BLaER1 treated with 17β-estradiol and CSF1 and Interleukin-3, amounts not matched to agents 10 nM and 100 nM (cell line): Measurements from ENCODE around the gene ELF3.
"Not testable (repeated sequence)": the region's sequence is repeated elsewhere in the genome, so short reads cannot be mapped to it uniquely, and the experiment has no call there.

Source experiments
- H3K27ac ChIP-seq, 11 experiments: shearing (Covaris generic); formaldehyde crosslinking; 2 replicates each; pipeline ENCODE4 v1.8.1; 2022
- H3K27me3 ChIP-seq, 11 experiments: shearing (Covaris generic); formaldehyde crosslinking; 2 replicates each; pipeline ENCODE4 v1.8.1; 2022
- H3K36me3 ChIP-seq, 11 experiments: shearing (Covaris generic); formaldehyde crosslinking; 2 replicates each; pipeline ENCODE4 v1.8.1; 2022
- H3K4me1 ChIP-seq, 10 experiments: shearing (Covaris generic); formaldehyde crosslinking; 2 replicates each; pipeline ENCODE4 v1.8.1; 2022
- H3K4me2 ChIP-seq, 11 experiments: shearing (Covaris generic); formaldehyde crosslinking; 2 replicates each; pipeline ENCODE4 v1.8.1; 2022
- H3K4me3 ChIP-seq, 10 experiments: shearing (Covaris generic); formaldehyde crosslinking; 2 replicates each; pipeline ENCODE4 v1.8.1; 2022
- H3K9ac ChIP-seq, 11 experiments: shearing (Covaris generic); formaldehyde crosslinking; 2 replicates each; pipeline ENCODE4 v1.8.1; 2022
- H3K9me3 ChIP-seq, 11 experiments: shearing (Covaris generic); formaldehyde crosslinking; replicated peaks in 1 of 11; 2 replicates each; pipeline ENCODE4 v1.8.1; 2022
- H4K20me1 ChIP-seq, 11 experiments: shearing (Covaris generic); formaldehyde crosslinking; 2 replicates each; pipeline ENCODE4 v1.8.1; 2022
- Cebpa-rat ChIP-seq, 11 experiments: shearing (Covaris generic); IDR thresholded peaks; 2 replicates each; pipeline ENCODE4 v1.8.1; 2022

ELF3 gene

DNA sequence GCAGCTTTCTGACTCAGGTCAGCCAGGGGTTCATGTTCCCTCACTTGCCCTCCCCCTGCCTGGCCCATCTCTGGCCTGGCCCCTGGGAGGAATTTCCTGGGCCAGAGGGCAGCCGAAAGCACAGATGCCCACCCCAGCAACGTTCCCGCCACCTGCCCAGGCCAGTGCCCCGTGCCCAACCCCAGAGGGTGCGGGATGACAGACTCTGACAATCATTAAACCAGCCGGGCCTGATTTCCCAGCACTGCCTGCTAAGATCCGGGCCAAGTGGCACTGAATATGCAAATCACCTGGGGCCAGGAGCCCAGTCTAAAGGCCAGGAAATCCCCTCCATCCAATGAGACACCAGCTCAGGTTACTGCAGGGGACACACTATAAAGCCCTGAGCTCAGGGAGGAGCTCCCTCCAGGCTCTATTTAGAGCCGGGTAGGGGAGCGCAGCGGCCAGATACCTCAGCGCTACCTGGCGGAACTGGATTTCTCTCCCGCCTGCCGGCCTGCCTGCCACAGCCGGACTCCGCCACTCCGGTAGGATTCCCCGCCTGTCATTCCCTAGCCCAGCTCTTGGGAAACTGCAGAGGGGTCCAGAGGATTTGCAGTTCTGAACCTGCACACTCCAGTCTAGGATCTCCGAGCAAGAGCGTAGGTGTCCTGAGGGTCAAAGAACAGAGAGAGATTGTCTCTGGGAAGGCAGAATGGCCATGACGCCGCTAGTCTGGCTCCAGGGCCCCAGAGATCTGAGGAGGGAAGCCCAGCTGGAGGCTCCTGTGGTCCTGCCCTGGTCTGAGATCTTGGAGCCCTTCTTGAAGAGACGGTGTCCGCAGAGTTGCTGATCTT is at the start of gene ELF3:
Gene ELF3, plus strand, starts transcription at position 408 of the 836 bp plus-strand sequence. CDS start 550 bp downstream, outside the sequence.
- H3K27ac ChIP-seq, result no peak within 1 kb of the TSS
- TF ChIP-seq Cebpa-rat (IDR thresholded peaks at IDR 0.05), result no peak
- peaks cover 0 to 6% (median 0%) of the 10 kb centered on the region in 10 experiments; a peak in 4 of 20 replicates for H3K4me1 ChIP-seq
- H4K20me1 ChIP-seq, result peaks cover 0 to 42% (median 4%) of the 10 kb centered on the region in 11 experiments; a peak in 9 of 22 replicates
- H3K4me2 ChIP-seq, result no peak within 1 kb of the TSS
- H3K9me3 ChIP-seq, result no peaks in the 10 kb centered on the region
- peaks cover 19 to 28% (median 26%) of the 10 kb centered on the region in 11 experiments for H3K36me3 ChIP-seq
- no peak within 1 kb of the TSS for H3K4me3 ChIP-seq
- H3K9ac ChIP-seq, result no peak within 1 kb of the TSS
- no peaks in the 10 kb centered on the region for H3K27me3 ChIP-seq

GRCh38 chr1:201962382-201962781 is 48.0 kb upstream of the ELF3 start:
- H3K27ac ChIP-seq, H3K4me1 ChIP-seq, H3K4me3 ChIP-seq, H3K9me3 ChIP-seq, H3K9ac ChIP-seq, H3K4me2 ChIP-seq, H3K27me3 ChIP-seq: not testable (repeated sequence)
- peaks cover 94 to 100% (median 98%) of the 10 kb centered on the region in 11 experiments for H3K36me3 ChIP-seq
- H4K20me1 ChIP-seq, result peaks cover 22 to 93% (median 74%) of the 10 kb centered on the region in 11 experiments; a peak in 19 of 22 replicates

DNA sequence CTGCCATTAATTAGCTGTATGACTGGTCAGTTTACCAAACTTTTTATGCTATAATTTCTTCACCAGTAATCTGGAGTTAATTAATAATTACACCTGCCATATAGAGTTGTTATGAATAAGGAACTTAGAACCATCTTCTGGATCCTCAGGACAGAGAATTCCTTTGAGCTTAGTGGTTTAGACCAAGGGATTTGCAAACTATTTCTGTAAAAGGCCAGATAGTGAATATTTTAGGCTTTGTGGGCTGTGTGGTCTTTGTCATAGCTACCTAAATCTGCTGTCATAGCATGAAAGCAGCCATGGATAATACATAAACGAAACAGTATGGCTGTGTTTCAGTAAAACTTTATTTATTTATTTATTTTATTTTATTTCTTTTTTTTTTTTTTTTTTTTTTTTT is 46.1 kb upstream of the ELF3 start:
- peaks cover 22 to 97% (median 82%) of the 10 kb centered on the region in 11 experiments; a peak in 19 of 22 replicates for H4K20me1 ChIP-seq
- no peaks in the 10 kb centered on the region for H3K9me3 ChIP-seq
- no peaks in the 10 kb centered on the region for H3K4me1 ChIP-seq
- H3K36me3 ChIP-seq, result peaks cover 95 to 100% (median 98%) of the 10 kb centered on the region in 11 experiments
- H3K4me2 ChIP-seq, result no peak overlapping the region
- H3K9ac ChIP-seq, result no peak overlapping the region
- no peaks in the 10 kb centered on the region for H3K27me3 ChIP-seq
- H3K27ac ChIP-seq, result no peak overlapping the region
- no peak overlapping the region for H3K4me3 ChIP-seq
- no peak for TF ChIP-seq Cebpa-rat (IDR thresholded peaks at IDR 0.05)

DNA sequence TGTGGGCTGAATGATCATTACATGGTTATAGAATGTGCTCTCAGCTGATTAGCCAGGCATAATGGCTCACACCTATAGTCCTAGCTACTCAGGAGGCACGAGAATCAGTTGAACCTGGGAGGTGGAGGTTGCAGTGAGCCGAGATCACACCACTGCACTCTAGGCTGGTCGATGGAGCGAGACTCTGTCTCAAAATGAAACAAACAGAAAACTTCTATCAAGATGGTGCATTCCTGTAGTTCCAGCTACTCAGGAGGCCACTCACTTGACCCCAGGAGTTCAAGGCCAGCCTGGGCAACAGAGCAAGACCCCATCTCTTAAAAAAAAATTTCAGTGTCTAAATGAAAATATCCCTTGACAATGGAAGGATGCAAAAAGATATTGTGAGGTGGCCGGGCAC is 44.2 kb upstream of the ELF3 start:
- Histone ChIP-seq H3K4me1 (no peaks in the 10 kb centered on the region), H3K27ac (no peak overlapping the region), H3K27me3 (no peaks in the 10 kb centered on the region), H3K4me2 (no peak overlapping the region), H3K36me3 (peaks cover 95 to 100% (median 98%) of the 10 kb centered on the region in 11 experiments), H3K9ac (no peak overlapping the region), H3K9me3 (no peaks in the 10 kb centered on the region), H4K20me1 (peaks cover 19 to 94% (median 79%) of the 10 kb centered on the region in 11 experiments; a peak in 20 of 22 replicates), H3K4me3 (no peak overlapping the region)
- no peak for TF ChIP-seq Cebpa-rat (IDR thresholded peaks at IDR 0.05)

- no peak overlapping the region for H3K4me2 ChIP-seq
- H3K27ac ChIP-seq, result no peak overlapping the region
These were observed 42.0 kb upstream of the ELF3 start for GRCh38 chr1:201968202-201968925.

GRCh38 chr1:201970334-201971159 is 39.8 kb upstream of the ELF3 start:
- Histone ChIP-seq H3K4me3 (no peak overlapping the region), H3K27ac (no peak overlapping the region), H3K9me3 (no peaks in the 10 kb centered on the region), H3K9ac (no peak overlapping the region), H3K36me3 (peaks cover 52 to 62% (median 55%) of the 10 kb centered on the region in 11 experiments), H3K27me3 (no peaks in the 10 kb centered on the region), H4K20me1 (peaks cover 6 to 57% (median 43%) of the 10 kb centered on the region in 11 experiments; a peak in 20 of 22 replicates), H3K4me2 (no peak overlapping the region), H3K4me1 (peaks cover 0 to 7% (median 5%) of the 10 kb centered on the region in 10 experiments; a peak in 10 of 20 replicates)
- no peak for TF ChIP-seq Cebpa-rat (IDR thresholded peaks at IDR 0.05)

More at GRCh38 chr1:201968202-201968925, 42.0 kb upstream of the ELF3 start:
- Histone ChIP-seq H3K27me3 (no peaks in the 10 kb centered on the region), H3K4me1 (peaks cover 0 to 7% (median 5%) of the 10 kb centered on the region in 10 experiments; a peak in 10 of 20 replicates), H4K20me1 (peaks cover 6 to 76% (median 57%) of the 10 kb centered on the region in 11 experiments; a peak in 20 of 22 replicates), H3K9ac (no peak overlapping the region), H3K4me3 (no peak overlapping the region), H3K9me3 (no peaks in the 10 kb centered on the region), H3K36me3 (peaks cover 73 to 84% (median 77%) of the 10 kb centered on the region in 11 experiments)
- TF ChIP-seq Cebpa-rat (IDR thresholded peaks at IDR 0.05), result no peak

DNA sequence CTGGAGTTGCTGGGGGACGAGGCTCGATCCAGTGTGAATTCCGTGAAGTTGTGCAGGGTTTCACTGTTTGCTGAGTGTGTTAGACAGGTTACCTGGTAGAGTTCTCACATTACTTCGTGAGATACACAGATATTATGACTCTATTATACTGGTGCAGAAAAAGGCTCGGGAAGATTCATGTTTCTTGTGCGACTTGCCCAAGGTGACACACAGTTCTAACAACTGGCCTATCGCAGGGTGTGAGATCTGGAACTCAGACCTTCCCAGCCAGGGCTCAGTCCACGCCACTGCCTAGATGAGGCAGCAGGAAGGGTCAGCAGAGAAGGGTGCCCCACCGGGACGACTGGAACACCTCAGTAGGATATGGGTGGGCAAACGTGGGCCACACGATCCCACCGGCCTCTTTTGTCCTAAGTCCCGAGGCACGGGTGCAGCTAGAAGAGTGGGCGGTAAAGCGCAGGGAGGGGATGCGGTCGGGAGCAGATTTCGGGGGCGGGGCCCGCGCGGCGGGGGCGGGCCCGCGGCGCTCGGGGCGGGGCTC is 28.2 kb upstream of the ELF3 start:
- peaks cover 0 to 4% (median 0%) of the 10 kb centered on the region in 11 experiments; a peak in 4 of 22 replicates for H3K9me3 ChIP-seq
- peaks cover 24 to 44% (median 28%) of the 10 kb centered on the region in 10 experiments for H3K4me1 ChIP-seq
- peaks cover 0 to 25% (median 11%) of the 10 kb centered on the region in 11 experiments; a peak in 13 of 22 replicates for H3K36me3 ChIP-seq
- H3K4me3 ChIP-seq, result peak overlapping the region; percentile 84 to 99 (median 98)
- TF ChIP-seq Cebpa-rat (IDR thresholded peaks at IDR 0.05), result no peak
- H3K4me2 ChIP-seq, result peak overlapping the region; percentile 76 to 98 (median 90)
- H3K27me3 ChIP-seq, result no peaks in the 10 kb centered on the region
- H4K20me1 ChIP-seq, result peaks cover 12 to 37% (median 32%) of the 10 kb centered on the region in 11 experiments; a peak in 19 of 22 replicates
- H3K27ac ChIP-seq, result peak overlapping the region; percentile 89 to 96 (median 94); a peak in 21 of 22 replicates
- H3K9ac ChIP-seq, result peak overlapping the region; percentile 90 to 98 (median 95); a peak in 21 of 22 replicates
